Measurements from ENCODE around the gene HEATR1.

GRCh38 chr1:236619398-236619797, 15.1 kb upstream of the HEATR1 start:
- no peak for TF ChIP-seq CTCF (IDR thresholded peaks at IDR 0.05; ENCODE audit: low read depth, low read length, poor library complexity, severe bottlenecking)
- TF ChIP-seq EZH2phosphoT487 (IDR thresholded peaks at IDR 0.05; ENCODE audit: borderline replicate concordance, low read length): no peak
